Peyer's patch (tissue), 4 donors: ENCODE results near the gene CAVIN3. TPM values are rescaled to one million over a fixed set of nuclear protein-coding genes. Genes with fewer than 3 reads are reported as not detected.
A peak's percentile ranks its signal among the peaks of the same experiment; 100 is the strongest.

Experiments
- DNase-seq, 3 donors: peaks; one replicate each; pipeline ENCODE4 v3.0.0-alpha.2; 2017 to 2019
- H3K27ac ChIP-seq, 4 donors: fragments of 200-600 bp; sonication (generic); one replicate each; pipeline ENCODE4 v1.5.1; 2016 to 2019
- H3K27me3 ChIP-seq, 2 donors: fragments of 200-600 bp; sonication (generic); one replicate each; pipeline ENCODE4 v1.5.1; 2019
- H3K36me3 ChIP-seq, 3 donors: fragments of 200-600 bp; sonication (generic); one replicate each; pipeline ENCODE4 v1.5.1; 2016 to 2019
- H3K4me1 ChIP-seq, 4 donors: fragments of 200-600 bp; sonication (generic); one replicate each; pipeline ENCODE4 v1.5.1; 2016 to 2019
- H3K4me3 ChIP-seq, 4 donors: fragments of 200-600 bp; sonication (generic); 1 replicate in 3 of 4; 2 replicates in 1 of 4; pipeline ENCODE4 v1.5.1; 2016 to 2019; ENCODE audit warnings: mild to moderate bottlenecking in 1 of 4
- H3K9me3 ChIP-seq, 4 donors: fragments of 200-600 bp; sonication (generic); one replicate each; pipeline ENCODE4 v1.5.1; 2016 to 2019; ENCODE audit warnings: mild to moderate bottlenecking in 1 of 4
- POLR2A ChIP-seq, 2 donors: fragments of 450-650 bp; IDR thresholded peaks; one replicate each; pipeline ENCODE4 v1.5.1; 2017; ENCODE audit warnings: antibody characterized with exemption in 2 of 2, mild to moderate bottlenecking in 2 of 2, moderate library complexity in 2 of 2
- total RNA-seq, 4 donors: library from RNA; depleted of rRNA; stranded (reverse); fragments of >200 nt; gene quantifications; one replicate each; pipeline ENCODE4 v1.1.0, GENCODE V29; 2016
- TF ChIP-seq, protein P1 (sequence below), 6 experiments: fragments of 450-650 bp in 4 of 6; fragments of 200-600 bp in 2 of 6; sonication (generic) in 1 of 6; IDR thresholded peaks; one replicate each; pipeline ENCODE4 v1.5.1; 2017 to 2019; ENCODE audit warnings: antibody characterized with exemption in 6 of 6, mild to moderate bottlenecking in 3 of 6, moderate library complexity in 1 of 6

CAVIN3 gene
- total RNA-seq, 4 donors from 2014 or later: 6.5 to 40.4 (median 17.2) TPM

- Histone ChIP-seq H3K27me3 (no peaks in the 10 kb centered on the region), H3K27ac (no peak overlapping the region), H3K36me3 (no peaks in the 10 kb centered on the region), H3K9me3 (no peaks in the 10 kb centered on the region), H3K4me3 (no peak overlapping the region), H3K4me1 (no peaks in the 10 kb centered on the region)
- TF ChIP-seq, protein P1, sequence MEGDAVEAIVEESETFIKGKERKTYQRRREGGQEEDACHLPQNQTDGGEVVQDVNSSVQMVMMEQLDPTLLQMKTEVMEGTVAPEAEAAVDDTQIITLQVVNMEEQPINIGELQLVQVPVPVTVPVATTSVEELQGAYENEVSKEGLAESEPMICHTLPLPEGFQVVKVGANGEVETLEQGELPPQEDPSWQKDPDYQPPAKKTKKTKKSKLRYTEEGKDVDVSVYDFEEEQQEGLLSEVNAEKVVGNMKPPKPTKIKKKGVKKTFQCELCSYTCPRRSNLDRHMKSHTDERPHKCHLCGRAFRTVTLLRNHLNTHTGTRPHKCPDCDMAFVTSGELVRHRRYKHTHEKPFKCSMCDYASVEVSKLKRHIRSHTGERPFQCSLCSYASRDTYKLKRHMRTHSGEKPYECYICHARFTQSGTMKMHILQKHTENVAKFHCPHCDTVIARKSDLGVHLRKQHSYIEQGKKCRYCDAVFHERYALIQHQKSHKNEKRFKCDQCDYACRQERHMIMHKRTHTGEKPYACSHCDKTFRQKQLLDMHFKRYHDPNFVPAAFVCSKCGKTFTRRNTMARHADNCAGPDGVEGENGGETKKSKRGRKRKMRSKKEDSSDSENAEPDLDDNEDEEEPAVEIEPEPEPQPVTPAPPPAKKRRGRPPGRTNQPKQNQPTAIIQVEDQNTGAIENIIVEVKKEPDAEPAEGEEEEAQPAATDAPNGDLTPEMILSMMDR (IDR thresholded peaks at IDR 0.05): no peak
- no peak for TF ChIP-seq POLR2A (IDR thresholded peaks at IDR 0.05)
- no peak for DNase-seq
These were observed 20.0 kb downstream of the CAVIN3 start for GRCh38 chr11:6300325-6300724.

DNA sequence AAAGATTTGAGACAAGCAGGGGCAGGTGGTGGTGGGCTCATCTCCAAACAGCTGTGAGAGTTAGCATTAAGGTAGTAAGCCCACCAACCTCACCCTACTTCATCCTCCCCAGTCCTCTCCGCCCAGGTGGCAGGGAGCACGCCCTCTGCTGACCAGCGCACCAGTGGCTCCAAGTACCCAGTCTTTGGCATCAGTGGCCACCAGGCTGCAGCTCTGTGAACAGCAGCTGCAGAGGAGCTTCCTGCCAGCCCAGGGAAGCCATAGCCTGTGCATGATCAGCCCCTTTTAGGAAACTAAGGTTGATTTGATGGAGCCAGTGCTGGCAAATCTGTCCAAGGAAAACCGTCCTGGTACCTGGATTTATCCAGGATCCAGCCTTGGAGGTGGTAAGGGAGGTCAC is 21.7 kb downstream of the CAVIN3 start:
- Histone ChIP-seq H3K27ac (no peak overlapping the region), H3K4me1 (no peaks in the 10 kb centered on the region), H3K9me3 (no peaks in the 10 kb centered on the region), H3K4me3 (no peak overlapping the region), H3K36me3 (no peaks in the 10 kb centered on the region), H3K27me3 (no peaks in the 10 kb centered on the region)
- DNase-seq: peak in 2 of 3 donors; percentile 46 to 52
- TF ChIP-seq, protein P1 (IDR thresholded peaks at IDR 0.05): peak in 4 of 6 experiments; percentile 14 to 50 (median 46)
- TF ChIP-seq POLR2A (IDR thresholded peaks at IDR 0.05): no peak

- no peak overlapping the region for H3K27ac ChIP-seq
- no peak for DNase-seq
- H3K9me3 ChIP-seq: no peaks in the 10 kb centered on the region
These were observed 22.5 kb downstream of the CAVIN3 start for GRCh38 chr11:6297831-6298230.

GRCh38 chr11:6285019-6285418 is 35.3 kb downstream of the CAVIN3 start:
- no peaks in the 10 kb centered on the region for H3K4me1 ChIP-seq
- no peak for DNase-seq
- H3K27me3 ChIP-seq: no peaks in the 10 kb centered on the region
- H3K9me3 ChIP-seq: no peaks in the 10 kb centered on the region
- H3K4me3 ChIP-seq: no peak overlapping the region
- H3K36me3 ChIP-seq: no peaks in the 10 kb centered on the region
- H3K27ac ChIP-seq: no peak overlapping the region
- TF ChIP-seq POLR2A (IDR thresholded peaks at IDR 0.05): no peak
- TF ChIP-seq, protein P1 (IDR thresholded peaks at IDR 0.05): no peak

More at GRCh38 chr11:6297831-6298230, 22.5 kb downstream of the CAVIN3 start:
- H3K36me3 ChIP-seq: no peaks in the 10 kb centered on the region
- no peaks in the 10 kb centered on the region for H3K4me1 ChIP-seq
- TF ChIP-seq, protein P1 (IDR thresholded peaks at IDR 0.05): peak in 2 of 6 experiments; percentile 3 to 7
- TF ChIP-seq POLR2A (IDR thresholded peaks at IDR 0.05): no peak
- H3K4me3 ChIP-seq: no peak overlapping the region
- H3K27me3 ChIP-seq: no peaks in the 10 kb centered on the region

GRCh38 chr11:6284250-6284649 is 36.1 kb downstream of the CAVIN3 start:
- H3K27me3 ChIP-seq: no peaks in the 10 kb centered on the region
- no peak for DNase-seq
- H3K27ac ChIP-seq: no peak overlapping the region
- H3K9me3 ChIP-seq: no peaks in the 10 kb centered on the region
- H3K4me3 ChIP-seq: no peak overlapping the region
- TF ChIP-seq, protein P1 (IDR thresholded peaks at IDR 0.05): no peak
- no peak for TF ChIP-seq POLR2A (IDR thresholded peaks at IDR 0.05)
- H3K4me1 ChIP-seq: no peaks in the 10 kb centered on the region
- no peaks in the 10 kb centered on the region for H3K36me3 ChIP-seq
